Astrocyte of the hippocampus (primary cell): ENCODE data around the gene ACOX2.
A peak's percentile ranks its signal among the peaks of the same experiment; 100 is the strongest.
"Not testable (repeated sequence)": the region's sequence is repeated elsewhere in the genome, so short reads cannot be mapped to it uniquely, and the experiment has no call there.

Experiments used
- DNase-seq: peaks from one replicate; pipeline ENCODE4 v3.0.0; 2011; ENCODE audit warnings: low read depth, low spot score

The ACOX2 gene

DNA sequence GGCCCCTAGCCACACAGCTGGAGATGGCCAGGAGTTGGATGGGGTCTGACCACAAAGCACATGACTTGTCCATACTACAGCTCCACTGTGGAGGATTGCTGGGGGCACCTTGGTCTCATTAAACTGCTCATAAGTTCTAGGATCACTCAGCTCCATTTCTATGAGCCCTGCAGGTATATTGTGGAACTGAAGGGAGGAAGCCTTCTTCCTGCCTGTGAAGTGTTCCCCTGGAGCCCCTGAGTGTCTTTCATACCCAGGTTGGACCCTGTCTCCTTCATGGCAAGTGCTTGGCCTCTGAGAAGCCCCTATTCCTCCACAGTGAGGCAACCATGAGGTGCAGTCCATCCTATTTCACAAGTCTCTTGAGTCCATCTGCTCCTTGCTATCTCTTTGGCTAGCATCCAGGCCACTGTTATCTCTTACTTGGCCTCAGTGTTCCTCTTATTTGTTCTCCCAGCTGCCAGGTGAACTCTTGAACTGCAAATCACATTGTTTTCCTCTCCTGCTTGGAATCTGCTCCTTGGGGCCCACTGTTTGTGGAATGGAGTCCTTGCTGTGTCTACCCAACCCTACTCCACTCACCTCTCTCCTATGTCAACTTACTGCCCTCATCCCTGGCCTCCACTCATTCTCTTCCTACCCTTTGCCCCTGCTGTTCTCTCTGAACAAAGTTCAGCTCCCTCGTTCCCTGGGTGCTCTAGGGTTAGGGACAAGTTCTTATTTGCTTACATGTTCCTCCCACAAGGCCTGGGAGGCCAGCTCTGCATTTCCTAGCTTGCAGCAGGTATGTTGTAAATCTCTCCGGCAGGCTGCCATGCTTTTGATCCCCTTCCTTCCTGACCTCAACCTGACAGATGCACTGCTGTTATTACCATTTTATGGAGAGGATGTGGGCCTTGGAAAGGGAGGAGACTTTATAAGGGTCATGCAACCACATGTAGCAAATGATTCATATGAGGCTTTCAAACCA, 1.2 kb downstream of the ACOX2 start:
- DNase-seq = no peak

GRCh38 chr3:58534592-58535494, 2.1 kb downstream of the ACOX2 start:
- DNase-seq = no peak

- DNase-seq = peak; percentile 90
These were observed 4.2 kb downstream of the ACOX2 start for GRCh38 chr3:58532794-58533220.

DNA sequence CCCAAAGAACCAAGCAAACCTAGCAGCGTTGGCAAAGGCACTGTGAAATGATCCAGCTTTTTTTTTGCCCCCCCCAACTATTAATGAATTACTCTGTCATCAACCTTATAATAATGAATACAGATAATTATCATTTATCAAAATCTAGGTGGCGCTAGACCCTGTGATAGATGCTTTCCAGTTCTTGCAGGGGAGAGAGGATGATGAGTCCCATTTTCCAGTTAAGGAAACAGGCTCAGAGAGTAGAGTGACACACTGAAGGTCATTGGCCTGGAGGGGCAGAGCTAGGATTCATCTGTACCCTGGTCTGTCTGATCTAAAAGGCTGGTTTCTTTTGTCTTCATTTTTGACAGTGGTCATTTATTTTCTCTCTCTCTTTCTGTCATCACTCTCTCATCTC, 5.0 kb downstream of the ACOX2 start:
- DNase-seq = no peak

GRCh38 chr3:58531555-58531954, 5.4 kb downstream of the ACOX2 start:
- no peak for DNase-seq

DNA sequence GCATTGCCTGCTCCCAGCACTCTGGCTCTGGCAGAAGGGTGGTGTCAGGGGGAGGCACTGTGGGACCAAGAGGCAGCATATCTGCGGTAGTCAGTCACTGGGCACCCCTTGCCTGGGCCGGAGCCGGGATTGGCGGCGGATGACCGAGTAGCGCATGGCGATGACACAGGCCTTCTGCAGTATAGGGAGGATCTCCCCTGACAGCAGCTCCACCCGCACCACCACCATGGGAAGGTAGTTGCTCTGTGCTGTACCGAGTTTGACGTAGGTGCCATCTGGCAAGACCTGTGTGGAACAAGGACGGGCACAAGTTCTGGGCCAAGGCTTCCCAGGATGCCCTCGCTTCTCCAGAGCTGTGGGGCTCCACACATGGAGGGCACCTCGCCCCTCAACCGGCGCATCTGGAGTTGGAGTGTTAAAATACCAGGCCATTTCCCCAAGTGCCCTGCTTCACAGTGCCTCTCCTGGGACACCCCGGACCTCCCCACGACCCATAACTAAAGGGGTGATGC, 6.6 kb downstream of the ACOX2 start:
- DNase-seq = no peak

- DNase-seq = no peak
These were observed 7.3 kb downstream of the ACOX2 start for GRCh38 chr3:58529516-58530353.

GRCh38 chr3:58528629-58529028, 8.4 kb downstream of the ACOX2 start:
- peak; percentile 87 for DNase-seq

DNA sequence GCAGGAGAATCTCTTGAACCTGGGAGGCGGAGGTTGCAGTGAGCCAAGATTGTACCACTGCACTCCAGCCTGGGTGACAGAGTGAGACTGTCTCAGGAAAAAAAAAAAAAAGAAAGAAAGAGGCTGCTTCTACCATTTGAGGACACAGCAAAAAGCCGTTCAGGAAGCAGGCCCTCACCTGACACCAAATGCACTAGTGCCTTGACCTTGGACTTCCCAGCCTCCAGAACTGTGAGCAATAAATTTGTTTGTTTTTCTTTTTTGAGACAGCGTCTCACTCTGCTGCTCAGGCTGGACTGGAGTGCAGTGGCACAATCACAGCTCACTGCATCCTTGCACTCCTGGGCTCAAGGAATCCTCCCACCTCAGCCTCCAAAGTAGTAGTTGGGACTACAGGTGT, 9.6 kb downstream of the ACOX2 start:
- DNase-seq = not testable (repeated sequence)

DNA sequence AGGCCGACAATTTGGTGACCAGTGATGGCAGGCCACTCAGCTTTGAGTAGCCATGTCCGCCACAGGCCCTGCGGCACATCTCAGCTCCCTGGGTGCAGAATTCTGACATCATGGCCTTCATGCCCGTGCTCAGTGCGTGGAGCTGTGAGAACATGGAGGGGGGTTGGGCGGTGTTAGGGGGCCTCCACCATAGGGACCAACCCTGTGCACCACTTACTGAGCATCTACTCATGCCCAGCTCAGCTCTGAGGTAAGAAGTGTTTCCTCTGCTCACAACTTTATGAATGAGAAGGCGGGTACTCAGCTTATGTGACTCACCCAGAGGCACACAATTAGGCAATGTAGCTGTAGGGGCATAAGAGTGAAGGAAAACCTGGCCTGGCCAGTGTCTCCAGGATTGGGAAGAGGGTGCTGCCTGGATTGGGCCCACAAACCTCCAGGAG, 10.5 kb downstream of the ACOX2 start:
- DNase-seq = peak; percentile 86

- no peak for DNase-seq
These were observed 12.6 kb downstream of the ACOX2 start for GRCh38 chr3:58524326-58524888.

GRCh38 chr3:58522759-58523425, 14.1 kb downstream of the ACOX2 start:
- DNase-seq = no peak

GRCh38 chr3:58521917-58522631, 14.9 kb downstream of the ACOX2 start:
- DNase-seq = peak; percentile 63

- DNase-seq = no peak
These were observed 15.7 kb downstream of the ACOX2 start for GRCh38 chr3:58521336-58521670.

DNA sequence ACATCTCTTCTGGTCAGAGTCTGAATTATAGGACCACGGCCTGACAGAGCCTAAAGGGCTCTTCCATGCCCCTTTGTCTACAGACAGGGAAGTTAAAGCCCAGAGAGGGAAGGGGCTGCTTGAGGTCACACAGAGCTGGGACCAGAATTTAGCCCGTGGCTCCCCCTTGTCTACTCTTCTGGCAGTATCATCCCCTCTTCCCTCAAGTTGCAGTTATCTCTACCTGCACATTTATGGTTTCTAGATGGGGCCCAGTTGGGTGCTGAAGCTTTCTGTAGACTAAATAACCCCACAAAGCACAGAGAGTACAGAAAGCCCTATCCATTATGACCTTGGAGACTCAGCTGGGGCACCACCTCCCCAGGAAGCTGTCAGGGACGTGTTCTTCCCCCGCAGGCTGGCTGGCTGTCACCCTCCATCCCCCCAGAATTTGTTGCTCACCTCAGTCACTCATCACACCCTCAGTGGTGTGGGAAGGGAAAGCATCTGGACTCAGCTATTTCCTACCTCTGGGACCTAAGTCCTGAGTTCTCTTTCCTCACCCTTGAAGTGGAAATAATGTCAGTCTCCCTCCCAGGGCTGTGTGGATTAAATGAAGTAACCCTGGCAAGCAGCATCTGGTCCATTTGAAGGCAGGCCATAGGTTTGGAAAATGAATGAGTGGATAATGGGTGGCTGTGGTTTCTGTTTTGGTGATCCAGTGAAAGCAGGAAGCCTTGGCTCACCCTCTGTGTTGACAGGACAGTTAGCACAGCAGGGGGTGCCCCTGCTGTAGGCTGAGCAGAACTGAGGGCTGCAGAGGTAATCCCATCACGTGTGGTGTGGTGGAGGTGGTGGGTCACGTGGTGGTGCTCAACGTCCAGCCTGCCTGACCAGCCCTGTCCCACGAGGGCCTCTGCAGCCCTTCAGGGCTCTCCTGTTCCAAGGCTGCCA, 16.3 kb downstream of the ACOX2 start:
- peak; percentile 34 for DNase-seq

DNA sequence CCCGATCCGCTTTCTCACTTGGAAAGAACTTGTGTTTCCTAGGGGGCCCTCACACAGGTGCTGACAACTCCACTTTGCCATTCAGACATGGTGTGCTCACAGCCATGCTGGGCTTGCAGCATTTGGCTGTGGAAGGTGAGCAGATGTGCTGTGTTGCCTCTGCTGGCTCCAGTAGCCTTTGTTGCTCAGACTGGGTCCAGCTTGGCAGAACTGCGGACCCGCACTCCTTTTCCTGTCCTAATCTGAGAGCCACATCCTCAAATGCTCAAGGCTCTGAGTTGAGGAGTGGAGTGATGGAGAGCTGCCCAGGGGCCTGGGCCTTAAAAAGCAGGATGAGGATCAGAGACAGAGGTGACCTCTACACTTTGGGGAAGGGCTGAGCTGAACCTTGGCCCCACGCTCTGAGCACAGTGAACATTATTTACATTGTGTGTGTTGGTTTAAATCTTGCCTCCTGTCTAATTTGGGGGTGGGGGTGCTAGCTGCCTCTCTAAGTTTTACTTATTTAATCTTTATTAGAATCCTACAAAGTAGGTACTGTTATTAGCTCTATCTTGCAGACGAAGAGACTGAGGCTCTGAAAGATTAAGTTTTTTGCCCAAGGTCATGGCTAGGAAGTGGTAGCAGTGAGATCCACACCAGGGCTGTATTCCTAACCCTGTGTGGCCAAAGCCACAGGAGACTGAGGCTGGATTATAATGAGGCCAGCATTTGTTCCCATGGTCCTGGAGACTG, 17.2 kb downstream of the ACOX2 start:
- DNase-seq = no peak

- no peak for DNase-seq
These were observed 18.6 kb downstream of the ACOX2 start for GRCh38 chr3:58518291-58518789.

DNA sequence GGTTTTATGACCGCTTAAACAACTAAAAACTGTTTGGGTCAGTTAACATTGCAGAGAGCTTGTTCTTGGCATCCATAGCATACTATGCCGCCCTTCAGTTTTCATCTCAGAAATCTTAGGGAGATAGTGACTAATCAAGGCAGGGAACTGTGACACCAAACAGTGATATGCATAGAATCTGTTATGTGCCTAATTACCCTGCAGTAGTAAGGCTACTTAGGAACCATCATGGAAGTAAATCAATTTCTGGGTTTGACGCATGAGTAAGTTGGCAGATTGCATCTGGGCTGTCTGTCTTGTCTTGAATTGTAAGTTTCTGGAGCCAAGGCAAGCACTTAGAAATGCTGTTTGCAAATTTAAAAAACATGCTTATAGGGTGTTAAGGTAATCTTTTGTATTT, 22.6 kb downstream of the ACOX2 start:
- DNase-seq = no peak
